IPS DF 4.7 (cell line): Measurements from ENCODE around the gene ZBTB40.

ENCODE experiments used
- DNase-seq: peaks from one replicate; pipeline ENCODE4 v3.0.0-alpha.2; 2013; ENCODE audit warnings: low spot score; ENCODE audit errors: extremely low read depth

Gene ZBTB40

DNA sequence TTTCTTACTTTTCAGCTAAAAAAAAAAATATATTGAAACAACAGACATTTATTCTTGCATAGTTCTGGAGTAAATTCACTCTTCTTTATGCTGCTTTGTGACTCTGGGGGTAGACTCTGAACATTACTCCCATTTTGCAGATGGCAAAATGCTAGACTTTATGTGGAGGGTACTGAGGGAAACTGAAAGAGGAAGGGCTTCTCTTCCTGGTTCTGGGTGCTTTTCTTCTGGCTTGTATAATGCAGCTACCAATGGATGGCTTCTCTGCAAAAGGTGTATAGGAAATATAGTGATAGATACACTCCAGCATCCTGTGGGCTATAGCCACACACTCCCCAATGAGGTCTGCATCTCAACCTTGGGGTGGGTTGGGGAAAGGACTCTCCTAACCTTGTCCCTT, 19.7 kb upstream of the ZBTB40 start:
- no peak for DNase-seq

DNA sequence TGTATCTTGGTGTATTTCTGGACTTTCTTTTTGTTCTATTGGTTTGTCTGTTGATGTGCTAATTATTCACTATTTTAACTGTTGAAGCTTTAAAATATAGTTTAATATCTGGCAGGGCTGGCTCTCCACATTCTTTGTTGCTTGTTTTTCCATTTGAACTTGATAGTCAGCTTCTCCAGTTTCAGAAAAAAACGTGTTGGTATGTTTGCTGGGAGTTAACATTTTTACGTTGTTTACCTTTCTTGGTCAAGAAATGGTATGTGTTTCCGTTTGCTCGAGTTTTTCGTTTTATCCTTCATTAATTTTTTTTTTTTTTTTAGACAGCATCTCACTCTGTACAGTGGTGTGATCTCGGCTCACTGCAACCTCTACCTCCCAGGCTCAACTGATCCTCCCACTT, 16.9 kb upstream of the ZBTB40 start:
- DNase-seq: no peak

DNA sequence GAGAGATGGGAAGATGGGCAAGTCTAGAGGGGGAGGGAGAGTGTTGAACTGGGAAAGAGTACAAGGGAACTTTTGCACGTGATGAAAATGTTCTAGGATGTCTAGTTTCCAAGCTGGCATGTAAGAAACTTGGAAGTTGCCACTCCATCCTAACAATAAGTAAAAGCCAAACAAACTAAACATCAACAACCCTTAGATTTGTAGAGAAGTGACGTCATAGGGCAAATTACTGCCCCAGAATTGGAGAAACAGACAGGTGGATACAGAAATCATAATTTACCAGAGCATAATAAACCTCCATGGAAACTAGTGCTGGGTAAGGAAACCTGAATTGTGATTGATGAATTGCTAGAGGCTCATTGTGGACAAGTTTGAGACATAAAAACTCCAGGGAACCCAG, 14.7 kb upstream of the ZBTB40 start:
- DNase-seq: no peak

DNA sequence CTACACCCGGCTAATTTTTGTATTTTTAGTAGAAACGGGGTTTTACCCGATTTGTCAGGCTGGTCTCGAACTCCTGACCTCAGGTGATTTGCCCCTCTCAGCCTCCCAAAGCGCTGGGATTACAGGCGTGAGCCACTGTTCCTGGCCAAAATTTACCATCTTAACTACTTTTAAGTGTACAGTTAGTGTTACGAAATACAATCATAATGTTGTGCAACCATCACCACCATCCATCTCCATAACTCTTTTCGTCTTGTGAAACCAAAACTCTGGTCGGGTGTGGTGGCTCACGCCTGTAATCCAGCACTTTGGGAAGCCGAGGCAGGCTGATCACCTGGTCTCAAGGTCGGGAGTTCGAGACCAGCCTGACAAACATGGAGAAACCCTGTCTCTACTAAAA, 14.1 kb upstream of the ZBTB40 start:
- no peak for DNase-seq

DNA sequence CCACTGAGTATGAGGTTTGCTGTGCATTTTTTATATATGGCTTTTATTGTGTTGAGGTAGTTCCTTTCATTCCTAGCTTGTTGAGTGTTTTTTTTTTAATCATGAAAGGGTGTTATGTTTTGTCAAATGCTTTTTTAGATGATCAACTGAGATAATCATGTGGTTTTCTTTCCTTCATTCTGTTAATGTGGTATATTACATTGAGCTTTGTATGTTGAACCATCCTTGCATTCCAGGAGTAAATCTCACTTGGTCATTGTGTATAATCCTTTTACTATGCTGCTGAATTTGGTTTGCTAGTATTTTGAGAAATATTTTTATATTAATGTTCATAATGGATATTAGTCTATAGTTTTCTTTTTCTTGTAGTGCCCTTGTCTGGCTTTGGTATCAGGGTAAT, 11.1 kb upstream of the ZBTB40 start:
- DNase-seq: no peak

DNA sequence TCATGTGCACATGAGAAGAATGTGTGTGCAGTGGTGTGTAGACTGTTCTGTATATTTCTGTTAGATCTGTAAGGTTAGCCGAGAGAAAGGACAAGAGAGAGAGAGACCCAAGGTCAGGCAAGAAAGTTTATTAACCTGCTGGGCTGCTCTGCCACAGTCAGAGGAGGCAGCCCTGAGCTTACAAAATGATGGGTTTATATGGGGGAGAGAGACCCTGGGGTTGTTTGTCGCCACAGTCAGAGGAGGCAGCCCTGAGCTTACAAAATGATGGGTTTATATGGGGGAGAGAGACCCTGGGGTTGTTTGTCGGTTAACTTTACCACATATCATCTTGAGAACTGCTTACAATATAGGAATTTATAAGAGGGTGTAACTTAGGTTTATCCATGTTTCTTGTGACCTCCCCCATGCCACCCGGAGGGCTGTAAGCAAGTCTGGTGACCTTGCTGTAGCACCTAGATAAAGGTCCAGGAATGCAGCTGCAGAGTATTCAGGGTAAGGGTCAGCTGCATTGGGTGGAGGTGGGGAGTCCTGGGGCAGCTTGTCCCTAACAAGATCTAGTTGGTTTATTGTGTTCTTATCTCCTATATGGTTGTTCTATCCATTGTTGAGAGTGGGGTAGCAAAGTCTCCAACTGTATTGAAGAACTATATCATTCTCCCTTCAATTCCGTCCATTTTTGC, 9.3 kb upstream of the ZBTB40 start:
- DNase-seq: no peak

DNA sequence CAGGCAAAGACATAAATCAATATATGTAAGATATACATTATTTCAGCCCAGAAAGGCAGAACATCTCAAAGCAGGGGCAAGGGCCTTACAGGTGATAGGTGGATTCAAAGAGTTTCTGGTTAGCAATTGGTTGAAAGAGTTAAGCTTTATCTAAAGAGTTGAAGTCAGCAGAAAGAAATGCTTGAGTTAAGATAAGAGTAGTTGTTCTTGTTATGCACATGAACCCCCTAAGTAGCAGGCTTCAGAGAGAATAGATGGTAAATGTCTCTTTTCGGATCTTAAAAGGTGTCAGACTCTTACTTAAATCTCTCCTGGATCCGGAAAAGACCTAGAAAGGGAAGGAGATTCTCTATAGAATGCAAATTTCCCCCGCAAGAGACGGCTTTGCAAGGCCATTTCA, 8.3 kb upstream of the ZBTB40 start:
- DNase-seq: peak; percentile 49

DNA sequence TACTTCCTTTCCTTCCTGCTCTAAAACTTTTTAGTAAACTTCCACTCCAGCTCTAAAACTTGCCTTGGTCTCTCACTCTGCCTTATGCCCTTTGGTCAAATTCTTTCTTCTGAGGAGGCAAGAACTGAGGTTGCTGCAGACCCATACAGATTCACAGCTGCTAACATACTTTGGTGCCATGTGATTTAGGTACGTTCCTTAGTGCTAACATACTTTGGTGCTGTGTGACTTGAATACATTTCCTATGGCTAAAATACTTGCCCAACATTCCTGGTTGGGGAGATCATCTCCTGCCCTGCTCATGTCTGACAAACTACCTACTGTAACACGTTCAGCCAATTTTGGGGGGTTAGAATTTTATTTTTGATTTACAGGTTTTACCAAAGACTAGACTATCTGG, 6.8 kb upstream of the ZBTB40 start:
- DNase-seq: no peak

DNA sequence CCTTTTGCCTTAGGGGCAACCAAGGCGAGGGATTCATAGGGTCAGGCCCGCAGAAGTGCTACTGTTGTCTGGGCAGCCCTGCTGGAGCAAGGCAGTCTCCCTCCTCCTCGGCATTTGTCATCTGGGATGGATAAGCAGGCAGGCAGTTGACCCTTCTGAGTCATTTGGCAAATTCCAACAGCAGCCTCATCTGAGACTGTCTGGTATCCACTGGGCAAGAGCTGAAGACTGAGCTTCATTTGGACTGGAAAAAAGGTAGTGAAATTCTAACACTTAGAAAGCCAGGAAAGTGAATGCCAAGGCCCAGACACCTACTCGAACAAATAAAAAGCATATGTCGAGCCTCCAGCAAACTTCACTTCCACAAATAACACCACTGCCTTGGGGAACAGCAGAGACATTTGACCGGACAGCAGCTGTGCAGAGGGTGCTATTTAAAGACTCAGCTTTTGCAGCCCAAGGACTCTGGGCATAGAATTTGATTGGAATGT, 4.0 kb upstream of the ZBTB40 start:
- no peak for DNase-seq

DNA sequence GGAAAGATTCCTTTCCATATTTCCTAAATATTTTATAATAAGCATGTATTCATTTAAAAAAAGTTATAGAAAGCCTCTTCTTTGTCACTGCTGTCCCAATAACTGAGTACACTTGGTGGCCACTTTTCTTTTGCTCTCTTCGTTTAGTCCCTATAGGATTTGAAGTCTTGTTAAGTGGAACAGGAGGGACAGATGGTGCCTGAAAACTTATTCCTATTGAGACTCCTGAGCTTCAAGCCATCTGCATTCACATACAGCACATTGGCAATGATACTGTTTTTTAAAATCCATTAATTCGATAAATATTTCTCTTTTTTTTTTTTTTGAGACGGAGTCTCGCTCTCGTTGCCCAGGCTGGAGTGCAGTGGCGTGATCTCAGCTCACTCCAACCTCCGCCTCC, 2.0 kb upstream of the ZBTB40 start:
- no peak for DNase-seq

DNA sequence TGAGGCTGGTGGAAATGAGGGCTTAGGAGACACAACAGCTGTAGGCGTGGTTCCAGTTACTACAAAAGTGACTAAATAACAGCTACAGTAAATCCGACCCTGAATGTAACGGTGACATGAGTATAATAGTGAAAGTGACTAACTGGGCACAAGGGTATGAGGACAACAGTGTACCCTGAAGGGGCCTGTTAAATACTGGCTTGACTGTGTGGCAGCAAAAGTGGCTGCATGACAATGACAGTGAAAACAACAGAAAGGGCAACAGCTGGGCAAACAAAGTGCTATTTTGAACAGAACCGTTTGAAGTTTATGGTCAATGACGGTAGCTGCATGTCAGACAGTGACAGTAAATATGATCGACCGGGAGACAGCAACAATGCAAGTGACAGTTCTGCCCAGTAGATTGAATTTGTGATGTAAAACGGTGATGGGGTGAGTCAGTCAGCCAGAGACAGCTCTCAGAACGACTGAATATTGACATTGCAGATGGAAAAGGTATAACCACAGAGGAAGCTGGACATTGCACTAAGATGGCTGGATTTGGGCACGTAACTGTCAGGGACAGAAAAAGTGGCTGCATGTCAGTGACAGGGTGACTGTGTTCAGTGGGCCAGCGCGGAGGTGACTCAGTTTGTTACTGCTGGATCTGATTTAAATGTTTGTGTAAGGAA, 1.2 kb upstream of the ZBTB40 start:
- no peak for DNase-seq

DNA sequence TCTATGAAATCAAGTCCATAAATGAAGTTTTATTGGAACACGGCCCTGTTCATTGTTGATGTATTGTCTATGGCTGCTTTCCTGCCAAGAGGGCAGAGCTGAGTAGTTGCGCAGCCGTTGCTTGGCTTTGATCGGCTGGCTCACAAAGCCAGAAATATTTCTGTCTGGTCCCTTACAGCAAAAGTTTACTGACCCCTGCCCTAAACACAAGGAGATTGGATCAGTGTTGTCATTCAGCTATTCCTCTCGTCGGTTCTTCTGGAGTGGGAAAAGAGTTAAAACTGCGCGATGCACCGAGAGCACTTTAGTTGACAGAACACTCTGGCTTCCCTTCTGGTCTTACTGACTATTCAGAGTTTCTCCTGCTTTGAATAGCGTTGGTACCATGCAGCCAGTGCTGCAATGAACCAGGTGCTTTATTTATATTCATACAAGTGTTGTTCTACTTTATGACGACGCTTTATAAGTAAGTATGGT, 868 bp downstream of the ZBTB40 start:
- no peak for DNase-seq

DNA sequence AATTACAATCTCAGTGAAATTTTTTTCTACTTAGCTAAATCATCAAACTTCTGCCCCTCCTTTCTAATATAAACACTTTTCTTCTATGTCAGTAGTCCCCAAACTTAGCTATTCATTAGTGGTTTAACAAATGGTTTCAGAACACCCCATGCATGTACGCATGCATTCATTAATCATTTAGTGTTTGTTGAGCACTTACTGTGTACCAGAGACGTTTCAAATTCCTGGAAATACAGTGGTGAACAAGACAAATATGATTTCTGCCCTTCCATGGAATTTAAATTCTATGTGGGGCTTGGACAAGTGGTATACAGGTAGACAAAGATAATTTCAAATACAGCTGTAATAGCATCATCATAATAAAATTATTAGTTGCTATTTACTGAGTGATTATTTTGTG, 1.5 kb downstream of the ZBTB40 start:
- DNase-seq: no peak

DNA sequence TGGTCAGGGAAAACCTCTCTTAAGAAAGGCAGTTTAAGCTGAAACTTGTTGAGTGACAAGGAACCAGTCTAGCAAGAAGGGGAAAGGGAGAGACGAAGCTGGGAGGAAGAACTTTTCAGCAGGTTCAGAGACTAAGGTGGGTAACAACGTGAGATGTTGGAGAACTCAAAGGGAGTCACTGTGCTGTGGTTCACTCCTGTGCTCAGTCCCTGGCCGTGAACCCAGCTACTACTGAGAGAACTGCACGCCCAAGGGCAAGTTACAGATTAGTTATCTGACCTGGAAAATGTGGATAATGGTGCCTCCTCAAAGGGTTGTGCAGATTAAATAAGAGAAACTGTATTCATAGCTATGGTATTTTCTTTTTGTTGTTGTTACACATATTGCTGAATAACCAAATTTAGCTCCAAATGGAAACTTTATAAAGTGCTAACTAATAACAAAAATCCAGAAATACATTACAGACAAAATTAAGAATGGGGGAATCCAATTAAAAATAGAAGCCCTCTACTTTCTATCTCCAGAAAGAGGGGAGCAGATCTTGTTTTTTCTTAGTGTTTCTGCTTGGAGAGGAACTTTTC, 2.9 kb downstream of the ZBTB40 start:
- DNase-seq: no peak

DNA sequence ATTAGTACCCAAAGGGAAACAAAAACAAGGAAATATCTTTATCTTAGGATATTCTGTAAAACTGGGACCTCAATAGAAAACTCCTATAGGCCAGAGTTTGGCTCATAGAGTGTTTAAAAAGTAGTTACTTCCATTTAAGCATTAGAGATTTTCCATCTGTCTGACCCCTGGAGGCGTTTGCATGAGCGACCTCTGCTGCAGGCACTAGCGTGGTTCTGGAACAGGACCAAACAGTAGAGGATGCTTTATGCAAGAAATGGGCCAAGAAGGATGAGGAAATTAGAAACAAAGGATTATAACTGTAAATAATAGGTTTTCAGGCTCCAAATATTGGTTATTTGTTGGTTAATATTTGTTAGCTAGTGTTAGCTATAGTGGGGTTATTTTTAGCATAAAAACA, 5.7 kb downstream of the ZBTB40 start:
- no peak for DNase-seq

DNA sequence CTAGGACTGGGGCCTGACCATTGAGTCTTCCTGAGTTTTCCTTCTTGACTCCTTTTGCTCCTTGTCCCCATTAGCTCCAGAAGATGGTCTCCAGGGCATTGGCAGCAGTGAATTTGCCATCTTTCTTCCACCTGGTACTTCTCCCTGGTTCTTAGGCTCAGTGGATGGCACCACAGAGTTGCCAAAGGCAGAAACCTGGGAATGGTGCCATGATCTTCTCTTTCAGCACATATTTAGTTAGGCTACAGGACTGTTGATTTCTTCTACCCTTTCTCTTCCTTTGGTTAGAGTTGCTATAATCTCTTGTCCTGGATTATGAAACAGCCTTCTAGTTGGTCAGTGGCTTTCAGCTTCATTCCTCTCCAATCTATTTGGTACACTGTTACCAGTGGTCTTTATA, 6.2 kb downstream of the ZBTB40 start:
- DNase-seq: no peak

DNA sequence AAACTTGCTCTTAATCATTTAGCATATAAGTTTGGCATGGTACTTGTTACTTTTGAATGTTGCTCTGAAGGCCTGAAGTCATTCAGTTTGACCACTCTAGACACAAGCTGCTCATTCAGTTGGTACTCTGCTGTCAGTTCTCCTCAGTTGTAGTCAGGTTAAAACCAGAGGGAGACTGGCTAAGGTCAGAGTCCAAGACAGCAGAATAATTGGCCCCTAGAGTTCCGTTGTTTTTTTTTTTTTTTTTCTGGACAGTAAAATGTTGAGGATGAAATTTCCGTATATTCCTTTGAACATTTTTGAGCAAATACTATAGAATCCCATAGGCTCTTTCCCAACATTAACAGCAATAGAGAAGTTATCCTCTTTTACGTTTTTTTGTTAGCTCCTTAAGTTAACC, 9.4 kb downstream of the ZBTB40 start:
- no peak for DNase-seq

DNA sequence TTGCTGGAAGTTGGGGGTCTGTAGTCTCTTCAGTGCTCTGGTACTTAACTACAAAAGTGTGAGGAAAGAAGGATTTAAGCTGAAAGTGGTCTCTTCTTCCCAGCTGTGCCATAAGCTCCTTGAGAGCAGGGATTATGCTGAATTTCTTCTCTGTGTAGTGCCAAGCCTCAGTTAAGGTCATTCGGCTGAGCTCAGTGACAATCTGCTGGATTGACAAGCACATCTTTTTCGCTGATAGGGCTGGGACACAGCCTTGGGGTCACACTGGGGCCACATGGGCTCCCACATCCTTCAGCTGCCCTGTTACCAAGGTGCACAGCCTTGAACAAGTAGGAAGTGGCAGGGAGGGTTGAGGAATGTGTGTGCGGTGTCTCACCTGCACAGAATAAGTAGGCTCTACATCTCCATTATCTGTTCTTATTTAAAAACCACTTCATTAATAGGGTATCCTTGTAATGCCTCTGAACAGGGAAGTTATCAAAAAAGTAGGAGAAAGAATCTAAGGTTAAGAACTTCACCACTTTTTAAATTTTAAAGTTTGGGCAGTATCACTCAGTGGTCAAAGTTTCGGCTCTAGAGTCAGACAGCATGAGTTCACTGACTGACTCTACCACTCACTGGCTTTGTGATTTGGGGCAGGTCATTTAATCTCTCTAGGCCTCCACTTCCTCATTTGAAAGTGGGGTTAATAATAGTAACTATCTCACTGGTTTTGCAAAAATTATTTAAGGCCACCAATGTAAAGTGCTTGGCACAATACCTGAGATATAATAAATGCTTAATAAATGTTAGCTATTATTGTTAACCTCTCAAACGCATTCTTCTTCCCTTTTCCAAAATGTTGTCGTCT, 10.3 kb downstream of the ZBTB40 start:
- DNase-seq: no peak

DNA sequence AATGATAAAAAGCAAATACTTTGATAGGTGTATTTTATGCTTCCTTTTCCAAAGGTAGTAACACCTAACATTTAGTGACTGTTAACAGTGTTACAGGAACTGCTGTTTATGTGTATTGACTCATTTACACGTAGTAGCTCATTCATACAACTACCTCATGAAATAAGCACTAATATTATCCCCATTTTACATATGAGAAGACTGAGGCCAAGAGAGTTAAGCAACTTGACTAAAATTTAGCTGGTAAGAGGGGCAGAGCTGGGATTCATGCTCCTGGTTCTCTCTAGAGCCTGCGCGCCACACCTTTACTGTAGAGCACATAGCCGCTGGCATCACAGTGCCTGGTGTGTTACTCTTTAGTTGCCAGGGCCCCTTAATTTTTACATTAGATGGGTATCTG, 11.3 kb downstream of the ZBTB40 start:
- DNase-seq: no peak

DNA sequence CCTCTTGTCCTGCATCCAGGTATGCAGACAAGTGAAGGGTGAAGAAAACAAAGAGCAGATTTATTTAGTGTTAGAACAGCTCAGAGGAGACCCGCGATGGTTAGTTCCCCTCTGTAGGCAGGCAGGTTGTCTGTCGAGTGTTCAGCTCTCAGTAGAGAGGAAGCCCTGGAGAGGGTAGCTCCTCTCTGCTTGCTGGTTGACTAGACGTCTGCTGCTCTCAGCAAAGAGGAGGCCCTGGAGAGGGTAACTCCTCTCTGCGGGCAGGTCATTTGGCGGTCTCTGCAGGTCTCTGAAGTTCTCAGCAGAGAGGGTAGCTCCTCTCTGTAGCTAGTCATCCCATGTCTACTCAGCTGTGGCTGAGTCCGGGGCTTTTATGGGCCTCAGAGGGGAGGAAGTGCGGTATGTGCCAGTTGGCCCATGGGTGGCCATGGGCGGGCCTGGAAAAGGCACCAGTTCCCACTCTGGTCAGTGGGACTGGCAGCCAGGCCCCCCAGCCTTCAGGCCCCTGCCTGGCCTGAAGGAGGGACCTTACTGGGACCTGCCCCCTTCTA, 13.4 kb downstream of the ZBTB40 start:
- DNase-seq: no peak

DNA sequence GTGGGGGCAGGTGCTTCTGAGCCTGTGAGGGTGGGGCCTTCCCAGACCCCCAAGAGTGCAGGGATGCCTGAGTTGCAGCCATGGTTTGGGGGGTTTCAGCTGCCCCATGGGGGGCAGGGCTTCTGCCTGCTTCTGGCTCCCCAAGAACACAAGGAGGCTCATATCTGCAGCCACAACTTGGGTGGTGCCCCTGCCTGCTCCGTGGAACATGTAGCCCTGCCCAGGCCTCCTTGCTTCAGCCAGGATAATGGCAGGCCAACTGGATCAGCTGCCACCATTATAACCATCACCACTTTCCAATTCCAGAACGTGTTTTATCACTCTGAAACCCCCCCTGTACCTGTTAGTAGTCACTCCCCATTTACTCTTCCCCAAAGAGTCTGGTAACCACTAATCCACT, 14.0 kb downstream of the ZBTB40 start:
- DNase-seq: no peak

DNA sequence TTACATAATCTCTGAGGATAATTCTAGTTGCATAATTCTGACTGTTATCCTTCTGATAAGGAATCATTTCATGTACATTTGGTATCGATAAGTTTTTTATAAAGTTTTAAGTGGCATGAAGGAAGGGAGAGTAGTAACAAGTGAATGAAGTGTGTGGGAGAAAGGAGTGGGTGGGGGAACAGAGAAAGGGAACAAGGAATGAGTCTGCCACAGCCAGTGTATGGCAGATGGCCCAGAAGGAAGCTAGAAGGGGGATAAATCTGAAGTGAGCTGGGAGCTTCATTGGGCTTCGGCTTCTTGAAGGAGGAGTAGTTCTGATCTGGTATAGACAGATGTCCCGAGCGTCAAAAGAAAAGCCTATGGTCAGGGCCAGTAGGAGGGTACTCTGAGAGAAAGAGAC, 18.6 kb downstream of the ZBTB40 start:
- no peak for DNase-seq
